ENCODE results near the gene TMEM196. TPM values are rescaled to one million over a fixed set of nuclear protein-coding genes. Genes with fewer than 3 reads are reported as not detected.

TMEM196 gene
- total and polyA plus RNA-seq, 2 donors (not counting 3 experiments of a cell fraction or from before 2014, with no cell fraction given), result not detected

GRCh38 chr7:19816128-19816527 is 42.7 kb upstream of the TMEM196 start:
- H3K4me2 ChIP-seq (ENCODE audit: insufficient read depth, low read length), result no peak overlapping the region
- no peaks in the 10 kb centered on the region for H3K27me3 ChIP-seq (ENCODE audit: control insufficient read depth in 2 of 2, insufficient read depth in 2 of 2, low read length in 2 of 2)
- dilution Hi-C loops (cut with MboI; ENCODE audit: extremely low pct_ligation_motif_present, low sequenced_read_pairs), result no loop called here
- DNase-seq (ENCODE audit: low read depth, low spot score) (no peak), FAIRE-seq (no peak)
- ChIA-PET CTCF (no interaction called here), POLR2A (no interaction called here)
- no peaks in the 10 kb centered on the region for H3K79me2 ChIP-seq (ENCODE audit: control insufficient read depth, insufficient read depth, low read length)
- no TSS peak for BruUV-seq (replicated peaks)
- no peak overlapping the region for H3K27ac ChIP-seq (ENCODE audit: insufficient read depth, low read depth, low read length)
- no peak overlapping the region for H2AFZ ChIP-seq (ENCODE audit: low read depth, low read length)
- no peaks in the 10 kb centered on the region for H3K9me3 ChIP-seq (replicated peaks; ENCODE audit: control insufficient read depth, insufficient read depth, low read length)
- intact Hi-C loops (cut with micrococcal nuclease), result no loop called here
- no peaks in the 10 kb centered on the region for H3K9me1 ChIP-seq (replicated peaks; ENCODE audit: control insufficient read depth, extremely low read depth, insufficient read depth, low read length)
- no peaks in the 10 kb centered on the region for H4K20me1 ChIP-seq (replicated peaks; ENCODE audit: control insufficient read depth, extremely low read depth, insufficient read depth, low read length)
- no peak overlapping the region for H3K9ac ChIP-seq (replicated peaks; ENCODE audit: extremely low read depth, insufficient read depth, low read length)
- H3K4me1 ChIP-seq (ENCODE audit: control insufficient read depth, extremely low read depth, insufficient read depth, low read length), result no peaks in the 10 kb centered on the region
- H3K36me3 ChIP-seq (ENCODE audit: control insufficient read depth in 2 of 2, extremely low read depth in 1 of 2, insufficient read depth in 2 of 2, low read length in 2 of 2), result no peaks in the 10 kb centered on the region
- no peak overlapping the region for H3K4me3 ChIP-seq (replicated peaks in 1 of 3; ENCODE audit: insufficient read depth in 1 of 3, low read depth in 1 of 3, low read length in 3 of 3)
- TF ChIP-seq POLR2AphosphoS5 (IDR thresholded peaks at IDR 0.05; ENCODE audit: insufficient read depth, low read depth, low read length) (no peak), MYC (IDR thresholded peaks at IDR 0.05; ENCODE audit: low read depth, low read length) (no peak), GATA2 (IDR thresholded peaks at IDR 0.05; ENCODE audit: insufficient read depth, insufficient read length, low read depth, low read length) (no peak), FOS (IDR thresholded peaks at IDR 0.05; ENCODE audit: borderline replicate concordance, insufficient read depth, low read length) (no peak), JUN (IDR thresholded peaks at IDR 0.05; ENCODE audit: borderline replicate concordance, insufficient read depth, insufficient read length, low read depth) (no peak), EZH2 (IDR thresholded peaks at IDR 0.05; ENCODE audit: borderline replicate concordance, low read depth, low read length, severe bottlenecking) (no peak), MAX (IDR thresholded peaks at IDR 0.05; ENCODE audit: insufficient read depth, insufficient read length) (no peak)

- no peak for TF ChIP-seq MYC (IDR thresholded peaks at IDR 0.05; ENCODE audit: low read depth, low read length)
- TF ChIP-seq EZH2 (IDR thresholded peaks at IDR 0.05; ENCODE audit: borderline replicate concordance, low read depth, low read length, severe bottlenecking), result no peak
- TF ChIP-seq POLR2A (IDR thresholded peaks at IDR 0.05; ENCODE audit: low read depth, low read length), result no peak
- TF ChIP-seq CTCF (IDR thresholded peaks at IDR 0.05; ENCODE audit: extremely low read depth in 1 of 2, insufficient read depth in 1 of 2, low read depth in 1 of 2, low read length in 2 of 2), result no peak
- no peak for TF ChIP-seq MAX (IDR thresholded peaks at IDR 0.05; ENCODE audit: insufficient read depth, insufficient read length)
- TF ChIP-seq FOS (IDR thresholded peaks at IDR 0.05; ENCODE audit: borderline replicate concordance, insufficient read depth, low read length), result no peak
- no peak for TF ChIP-seq JUN (IDR thresholded peaks at IDR 0.05; ENCODE audit: borderline replicate concordance, insufficient read depth, insufficient read length, low read depth)
- TF ChIP-seq GATA2 (IDR thresholded peaks at IDR 0.05; ENCODE audit: insufficient read depth, insufficient read length, low read depth, low read length), result no peak
- no peak for TF ChIP-seq POLR2AphosphoS5 (IDR thresholded peaks at IDR 0.05; ENCODE audit: insufficient read depth, low read depth, low read length)
- H3K79me2 ChIP-seq (ENCODE audit: control insufficient read depth, insufficient read depth, low read length), result no peaks in the 10 kb centered on the region
- DNase-seq (ENCODE audit: low read depth, low spot score) (no peak), FAIRE-seq (no peak)
- dilution Hi-C loops (cut with MboI; ENCODE audit: extremely low pct_ligation_motif_present, low sequenced_read_pairs), result no loop called here
- no peaks in the 10 kb centered on the region for H3K9me1 ChIP-seq (replicated peaks; ENCODE audit: control insufficient read depth, extremely low read depth, insufficient read depth, low read length)
- no peak overlapping the region for H3K4me2 ChIP-seq (ENCODE audit: insufficient read depth, low read length)
- H3K27me3 ChIP-seq (ENCODE audit: control insufficient read depth in 2 of 2, insufficient read depth in 2 of 2, low read length in 2 of 2), result no peaks in the 10 kb centered on the region
- intact Hi-C loops (cut with micrococcal nuclease), result no loop called here
- BruUV-seq (replicated peaks), result no TSS peak
- H2AFZ ChIP-seq (ENCODE audit: low read depth, low read length), result no peak overlapping the region
- H4K20me1 ChIP-seq (replicated peaks; ENCODE audit: control insufficient read depth, extremely low read depth, insufficient read depth, low read length), result no peaks in the 10 kb centered on the region
- no peaks in the 10 kb centered on the region for H3K9me3 ChIP-seq (replicated peaks; ENCODE audit: control insufficient read depth, insufficient read depth, low read length)
- no peak overlapping the region for H3K4me3 ChIP-seq (replicated peaks in 1 of 3; ENCODE audit: insufficient read depth in 1 of 3, low read depth in 1 of 3, low read length in 3 of 3)
- H3K36me3 ChIP-seq (ENCODE audit: control insufficient read depth in 2 of 2, extremely low read depth in 1 of 2, insufficient read depth in 2 of 2, low read length in 2 of 2), result no peaks in the 10 kb centered on the region
- H3K27ac ChIP-seq (ENCODE audit: insufficient read depth, low read depth, low read length), result no peak overlapping the region
- no peak overlapping the region for H3K9ac ChIP-seq (replicated peaks; ENCODE audit: extremely low read depth, insufficient read depth, low read length)
- H3K4me1 ChIP-seq (ENCODE audit: control insufficient read depth, extremely low read depth, insufficient read depth, low read length), result no peaks in the 10 kb centered on the region
- ChIA-PET POLR2A (no interaction called here), CTCF (no interaction called here)
Observed at GRCh38 chr7:19815546-19815945, 42.1 kb upstream of the TMEM196 start.
